HepG2 (cell line): ENCODE results near the gene SEC31B. TPM values are rescaled to one million over a fixed set of nuclear protein-coding genes. Genes with fewer than 3 reads are reported as not detected.

Experiments used
- CAMTA2 ChIP-seq: sonication (generic); formaldehyde crosslinking; IDR thresholded peaks from 2 replicates; pipeline ENCODE4 v1.4.0; 2020; ENCODE audit warnings: mild to moderate bottlenecking, missing genetic modification reagents, borderline replicate concordance
- ELF1 ChIP-seq: sonication (generic); formaldehyde crosslinking; IDR thresholded peaks from 2 replicates; pipeline ENCODE4 v1.4.0; 2020; ENCODE audit warnings: missing genetic modification reagents
- ELF4 ChIP-seq: sonication (generic); formaldehyde crosslinking; IDR thresholded peaks from 2 replicates; pipeline ENCODE4 v1.5.0; 2020; ENCODE audit warnings: missing genetic modification reagents, mild to moderate bottlenecking, moderate library complexity, borderline replicate concordance
- ELK4 ChIP-seq: sonication (generic); formaldehyde crosslinking; IDR thresholded peaks from 2 replicates; pipeline ENCODE4 v1.9.0; 2021; ENCODE audit warnings: missing genetic modification reagents, borderline replicate concordance
- FLYWCH1 ChIP-seq: sonication (generic); formaldehyde crosslinking; IDR thresholded peaks from 2 replicates; pipeline ENCODE4 v1.8.1; 2023; ENCODE audit warnings: mild to moderate bottlenecking, missing genetic modification reagents
- FOSL1 ChIP-seq: sonication (generic); formaldehyde crosslinking; IDR thresholded peaks from 2 replicates; pipeline ENCODE4 v1.9.0; 2021; ENCODE audit warnings: missing genetic modification reagents, borderline replicate concordance
- HMGA1 ChIP-seq: sonication (generic); formaldehyde crosslinking; conservative IDR thresholded peaks from 2 replicates; pipeline ENCODE4 v1.4.0; 2020; ENCODE audit warnings: missing genetic modification reagents
- MED8 ChIP-seq: sonication (generic); formaldehyde crosslinking; IDR thresholded peaks from 2 replicates; pipeline ENCODE4 v1.8.1; 2023; ENCODE audit warnings: mild to moderate bottlenecking, missing genetic modification reagents; ENCODE audit not compliant: insufficient replicate concordance
- MEF2D ChIP-seq: sonication (generic); formaldehyde crosslinking; IDR thresholded peaks from 2 replicates; pipeline ENCODE4 v1.5.1; 2020; ENCODE audit warnings: mild to moderate bottlenecking, missing genetic modification reagents
- NFATC3 ChIP-seq: sonication (generic); formaldehyde crosslinking; IDR thresholded peaks from 2 replicates; pipeline ENCODE4 v1.5.1; 2020; ENCODE audit warnings: mild to moderate bottlenecking, missing genetic modification reagents
- SCMH1 ChIP-seq: sonication (generic); formaldehyde crosslinking; IDR thresholded peaks from 2 replicates; pipeline ENCODE4 v1.9.0; 2021; ENCODE audit warnings: missing genetic modification reagents, mild to moderate bottlenecking, borderline replicate concordance
- SIX1 ChIP-seq: sonication (generic); formaldehyde crosslinking; IDR thresholded peaks from 2 replicates; pipeline ENCODE4 v1.4.0; 2020; ENCODE audit warnings: missing genetic modification reagents, borderline replicate concordance
- THYN1 ChIP-seq: sonication (generic); formaldehyde crosslinking; IDR thresholded peaks from 2 replicates; pipeline ENCODE4 v1.8.1; 2023; ENCODE audit warnings: low read depth, mild to moderate bottlenecking, moderate library complexity, missing genetic modification reagents, borderline replicate concordance
- WIZ ChIP-seq: sonication (generic); formaldehyde crosslinking; IDR thresholded peaks from 2 replicates; pipeline ENCODE4 v1.5.1; 2020; ENCODE audit warnings: mild to moderate bottlenecking, missing genetic modification reagents
- ZBTB42 ChIP-seq: sonication (generic); formaldehyde crosslinking; IDR thresholded peaks from 2 replicates; pipeline ENCODE4 v1.5.0; 2020; ENCODE audit warnings: mild to moderate bottlenecking, missing genetic modification reagents
- ZFP62 ChIP-seq: sonication (generic); formaldehyde crosslinking; IDR thresholded peaks from 2 replicates; pipeline ENCODE4 v1.4.0; 2020; ENCODE audit warnings: missing genetic modification reagents
- ZFP82 ChIP-seq: sonication (generic); formaldehyde crosslinking; IDR thresholded peaks from 2 replicates; pipeline ENCODE4 v1.5.1; 2020; ENCODE audit warnings: mild to moderate bottlenecking, missing genetic modification reagents, borderline replicate concordance
- ZNF136 ChIP-seq: sonication (generic); formaldehyde crosslinking; IDR thresholded peaks from 2 replicates; pipeline ENCODE4 v1.8.1; 2022; ENCODE audit warnings: low read depth, mild to moderate bottlenecking, moderate library complexity, missing genetic modification reagents
- ZNF142 ChIP-seq: sonication (generic); formaldehyde crosslinking; IDR thresholded peaks from 2 replicates; pipeline ENCODE4 v1.4.0; 2020; ENCODE audit warnings: missing genetic modification reagents
- ZNF546 ChIP-seq: sonication (generic); formaldehyde crosslinking; conservative IDR thresholded peaks from 2 replicates; pipeline ENCODE4 v1.8.1; 2023; ENCODE audit warnings: mild to moderate bottlenecking, missing genetic modification reagents
- ZNF572 ChIP-seq: sonication (generic); formaldehyde crosslinking; IDR thresholded peaks from 2 replicates; pipeline ENCODE4 v1.5.1; 2020; ENCODE audit warnings: mild to moderate bottlenecking, missing genetic modification reagents
- ZSCAN12 ChIP-seq: sonication (generic); formaldehyde crosslinking; IDR thresholded peaks from 2 replicates; pipeline ENCODE4 v1.9.0; 2021; ENCODE audit warnings: mild to moderate bottlenecking, missing genetic modification reagents
- polyA plus RNA-seq, 8 experiments: library from polyadenylated mRNA; depleted of rRNA in 3 of 8; stranded (reverse) in 7 of 8; unstranded in 1 of 8; fragments of >200 nt; fragmentation: Illumina TruSeq in 4 of 8; extraction: Trizol in 4 of 8; gene quantifications; 2 replicates each; pipeline versions ENCODE4 v1.2.1 to v1.2.3, GENCODE V29; 2011 to 2016; ENCODE audit warnings: low read depth in 4 of 8, missing spikeins in 1 of 8, mixed read lengths in 1 of 8; ENCODE audit not compliant: insufficient read depth in 1 of 8
- total RNA-seq, 5 experiments: library from RNA; depleted of rRNA; stranded (reverse); fragments of >200 nt; fragmentation: Illumina TruSeq; extraction: Trizol; gene quantifications; 2 replicates each; pipeline ENCODE4 v1.2.3, GENCODE V29; 2016; ENCODE audit warnings: low read depth in 1 of 5
- TF ChIP-seq, protein P1 (sequence below): sonication (generic); formaldehyde crosslinking; IDR thresholded peaks from 2 replicates; pipeline ENCODE4 v1.4.0; 2020; ENCODE audit warnings: low read depth, mild to moderate bottlenecking, missing genetic modification reagents

SEC31B gene
- total and polyA plus RNA-seq, 2 of the 13 experiments (the other 11 are each of a cell fraction or from before 2014, with no cell fraction given), result 2.0 to 8.3 TPM

DNA sequence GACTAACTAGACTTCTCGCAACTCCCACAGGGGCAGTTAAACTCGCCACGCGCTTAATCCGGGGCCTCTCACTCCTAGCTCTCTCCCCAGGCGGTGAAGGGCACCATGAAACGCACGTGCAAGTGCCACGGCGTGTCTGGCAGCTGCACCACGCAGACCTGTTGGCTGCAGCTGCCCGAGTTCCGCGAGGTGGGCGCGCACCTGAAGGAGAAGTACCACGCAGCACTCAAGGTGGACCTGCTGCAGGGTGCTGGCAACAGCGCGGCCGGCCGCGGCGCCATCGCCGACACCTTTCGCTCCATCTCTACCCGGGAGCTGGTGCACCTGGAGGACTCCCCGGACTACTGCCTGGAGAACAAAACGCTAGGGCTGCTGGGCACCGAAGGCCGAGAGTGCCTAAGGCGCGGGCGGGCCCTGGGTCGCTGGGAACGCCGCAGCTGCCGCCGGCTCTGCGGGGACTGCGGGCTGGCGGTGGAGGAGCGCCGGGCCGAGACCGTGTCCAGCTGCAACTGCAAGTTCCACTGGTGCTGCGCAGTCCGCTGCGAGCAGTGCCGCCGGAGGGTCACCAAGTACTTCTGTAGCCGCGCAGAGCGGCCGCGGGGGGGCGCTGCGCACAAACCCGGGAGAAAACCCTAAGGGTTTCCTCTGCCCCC is 37.4 kb downstream of the SEC31B start (continued):
- TF ChIP-seq ZNF142 (peak; percentile 76; the same call in 1 of the 2 replicates), FOSL1 (CRISPR knock-in tag) (no peak), SCMH1 (CRISPR knock-in tag) (no peak), HMGA1 (CRISPR knock-in tag) (no peak), ELF1 (CRISPR knock-in tag) (no peak), THYN1 (CRISPR knock-in tag) (no peak), SIX1 (CRISPR knock-in tag) (no peak), ELK4 (CRISPR knock-in tag) (no peak), ZNF136 (CRISPR knock-in tag) (no peak), ELF4 (no peak), NFATC3 (CRISPR knock-in tag) (no peak), CAMTA2 (no peak), FLYWCH1 (CRISPR knock-in tag) (no peak), ZFP62 (CRISPR knock-in tag) (no peak), MEF2D (CRISPR knock-in tag) (no peak), MED8 (CRISPR knock-in tag) (no peak), ZNF546 (CRISPR knock-in tag) (no peak), ZNF572 (no peak), ZBTB42 (CRISPR knock-in tag) (no peak), WIZ (CRISPR knock-in tag) (no peak), ZSCAN12 (CRISPR knock-in tag) (no peak), ZFP82 (CRISPR knock-in tag) (no peak)
- TF ChIP-seq, protein P1, sequence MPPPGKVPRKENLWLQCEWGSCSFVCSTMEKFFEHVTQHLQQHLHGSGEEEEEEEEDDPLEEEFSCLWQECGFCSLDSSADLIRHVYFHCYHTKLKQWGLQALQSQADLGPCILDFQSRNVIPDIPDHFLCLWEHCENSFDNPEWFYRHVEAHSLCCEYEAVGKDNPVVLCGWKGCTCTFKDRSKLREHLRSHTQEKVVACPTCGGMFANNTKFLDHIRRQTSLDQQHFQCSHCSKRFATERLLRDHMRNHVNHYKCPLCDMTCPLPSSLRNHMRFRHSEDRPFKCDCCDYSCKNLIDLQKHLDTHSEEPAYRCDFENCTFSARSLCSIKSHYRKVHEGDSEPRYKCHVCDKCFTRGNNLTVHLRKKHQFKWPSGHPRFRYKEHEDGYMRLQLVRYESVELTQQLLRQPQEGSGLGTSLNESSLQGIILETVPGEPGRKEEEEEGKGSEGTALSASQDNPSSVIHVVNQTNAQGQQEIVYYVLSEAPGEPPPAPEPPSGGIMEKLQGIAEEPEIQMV (CRISPR knock-in tag), result peak; percentile 88; the same call in 1 of the 2 replicates
